Endothelial cell of umbilical vein (primary cell): ENCODE results near the gene AGPAT1. TPM values are rescaled to one million over a fixed set of nuclear protein-coding genes. Genes with fewer than 3 reads are reported as not detected.

Source experiments
- BruUV-seq: library from RNA; stranded (reverse); fragments of 400-500 nt; replicated peaks from 2 replicates; lab custom pipeline; 2021; lab: Mats Ljungman, UMichigan
- CTCF ChIA-PET: fragments of 300-600, 350-600 bp; sonication (Branson Sonifier 250); formaldehyde crosslinking; loops from one replicate; lab custom pipeline; 2021; ENCODE audit warnings: antibody characterized with exemption, inconsistent platforms; lab: Charles Lee
- POLR2A ChIA-PET: fragments of 300-600, 350-600 bp; sonication (Branson Sonifier 250); formaldehyde crosslinking; loops from one replicate; lab custom pipeline; 2021; ENCODE audit warnings: antibody characterized with exemption, inconsistent platforms; lab: Charles Lee
- DNase-seq: peaks from one replicate; pipeline ENCODE4 v3.0.0-alpha.2; 2011; ENCODE audit warnings: low read depth, low spot score
- FAIRE-seq: peaks from 2 replicates; lab custom pipeline; 2011; peaks lifted over from hg19 to GRCh38; lab: Jason Lieb, UNC
- H2AFZ ChIP-seq: 2 replicates; pipeline ENCODE4 v1.6.0; 2012; ENCODE audit warnings: low read depth, low read length, control low read depth, inconsistent platforms
- H3K27ac ChIP-seq: 2 replicates; pipeline ENCODE4 v1.5.1; 2011; ENCODE audit warnings: low read depth, mild to moderate bottlenecking, control low read depth, low read length, moderate library complexity; ENCODE audit not compliant: insufficient read depth
- H3K27me3 ChIP-seq, 2 experiments: 2 replicates each; pipeline versions ENCODE4 v1.6.0 to v1.6.1; 2011; ENCODE audit warnings: low read length in 2 of 2, mixed read lengths in 1 of 2; ENCODE audit not compliant: control insufficient read depth in 2 of 2, insufficient read depth in 2 of 2
- H3K36me3 ChIP-seq, 2 experiments: 2 replicates in 1 of 2; 3 replicates in 1 of 2; pipeline ENCODE4 v1.5.1; 2011; ENCODE audit warnings: low read length in 2 of 2, mild to moderate bottlenecking in 1 of 2, moderate library complexity in 1 of 2; ENCODE audit not compliant: control insufficient read depth in 2 of 2, insufficient read depth in 2 of 2; ENCODE audit errors: extremely low read depth in 1 of 2
- H3K4me1 ChIP-seq: 3 replicates; pipeline ENCODE4 v1.5.1; 2011; ENCODE audit warnings: mild to moderate bottlenecking, low read length; ENCODE audit not compliant: control insufficient read depth, insufficient read depth; ENCODE audit errors: extremely low read depth
- H3K4me2 ChIP-seq: 2 replicates; pipeline ENCODE4 v1.6.1; 2011; ENCODE audit warnings: low read length, control low read depth, mixed read lengths; ENCODE audit not compliant: insufficient read depth
- H3K4me3 ChIP-seq, 3 experiments: fragments of 200-600 bp in 1 of 3; sonication (generic), shearing (Covaris generic) in 1 of 3; replicated peaks in 1 of 3; 2 replicates each; pipeline ENCODE4 v1.5.1; 2011 to 2016; ENCODE audit warnings: control low read depth in 3 of 3, low read length in 3 of 3, mild to moderate bottlenecking in 2 of 3, inconsistent platforms in 1 of 3, low read depth in 1 of 3, moderate library complexity in 1 of 3; ENCODE audit not compliant: insufficient read depth in 1 of 3
- H3K79me2 ChIP-seq: 2 replicates; pipeline ENCODE4 v1.6.0; 2012; ENCODE audit warnings: low read length, inconsistent platforms; ENCODE audit not compliant: control insufficient read depth, insufficient read depth
- H3K9ac ChIP-seq: replicated peaks from 2 replicates; pipeline ENCODE3; 2011; ENCODE audit warnings: low read length, control low read depth; ENCODE audit not compliant: insufficient read depth; ENCODE audit errors: extremely low read depth
- H3K9me1 ChIP-seq: replicated peaks from 3 replicates; pipeline ENCODE4 v1.6.0; 2011; ENCODE audit warnings: mild to moderate bottlenecking, low read length; ENCODE audit not compliant: control insufficient read depth, insufficient read depth; ENCODE audit errors: extremely low read depth
- H3K9me3 ChIP-seq: replicated peaks from 2 replicates; pipeline ENCODE4 v1.5.1; 2012; ENCODE audit warnings: low read length, inconsistent platforms; ENCODE audit not compliant: control insufficient read depth, insufficient read depth
- H4K20me1 ChIP-seq: replicated peaks from 2 replicates; pipeline ENCODE3; 2011; ENCODE audit warnings: mild to moderate bottlenecking, low read length; ENCODE audit not compliant: control insufficient read depth, insufficient read depth; ENCODE audit errors: extremely low read depth
- CTCF ChIP-seq, 2 donors: IDR thresholded peaks; 1 replicate in 1 of 2; 2 replicates in 1 of 2; pipeline ENCODE4 v1.5.1; 2011; ENCODE audit warnings: low read length in 2 of 2, mild to moderate bottlenecking in 2 of 2, moderate library complexity in 2 of 2, control low read depth in 1 of 2, inconsistent platforms in 1 of 2, low read depth in 1 of 2; ENCODE audit not compliant: insufficient read depth in 1 of 2; ENCODE audit errors: extremely low read depth in 1 of 2
- EZH2 ChIP-seq: IDR thresholded peaks from 2 replicates; pipeline ENCODE4 v1.6.1; 2012; ENCODE audit warnings: borderline replicate concordance, low read depth, mild to moderate bottlenecking, moderate library complexity, low read length, inconsistent platforms; ENCODE audit not compliant: severe bottlenecking
- FOS ChIP-seq: IDR thresholded peaks from 2 replicates; pipeline ENCODE4 v1.6.1; 2011; ENCODE audit warnings: mild to moderate bottlenecking, low read length, moderate library complexity, borderline replicate concordance; ENCODE audit not compliant: insufficient read depth
- GATA2 ChIP-seq: IDR thresholded peaks from 2 replicates; pipeline ENCODE4 v1.7.0; 2011; ENCODE audit warnings: low read depth, mild to moderate bottlenecking, moderate library complexity, mixed read lengths, low read length; ENCODE audit not compliant: insufficient read length, insufficient read depth
- JUN ChIP-seq: IDR thresholded peaks from 2 replicates; pipeline ENCODE4 v1.6.1; 2011; ENCODE audit warnings: borderline replicate concordance, low read depth; ENCODE audit not compliant: insufficient read length, insufficient read depth
- MYC ChIP-seq: IDR thresholded peaks from one replicate; pipeline ENCODE4 v1.6.1; 2011; ENCODE audit warnings: mild to moderate bottlenecking, low read depth, low read length
- POLR2A ChIP-seq: IDR thresholded peaks from 2 replicates; pipeline ENCODE4 v1.6.1; 2012; ENCODE audit warnings: low read depth, mild to moderate bottlenecking, control low read depth, low read length
- POLR2AphosphoS5 ChIP-seq: IDR thresholded peaks from 2 replicates; pipeline ENCODE4 v1.6.1; 2012; ENCODE audit warnings: low read depth, mild to moderate bottlenecking, control low read depth, low read length, moderate library complexity; ENCODE audit not compliant: insufficient read depth
- dilution Hi-C: fragments of 300-500 bp; cut with MboI; formaldehyde crosslinking; loops from one replicate; pipeline ENCODE4 v1.15.0; 2019; ENCODE audit warnings: low sequenced_read_pairs; ENCODE audit not compliant: extremely low pct_ligation_motif_present
- intact Hi-C: fragments of 100-400 bp; cut with micrococcal nuclease; formaldehyde crosslinking; loops from one replicate; pipeline ENCODE4 v1.10.0; 2022
- polyA plus RNA-seq, 4 experiments: library from polyadenylated mRNA; depleted of rRNA in 3 of 4; stranded (reverse) in 3 of 4; unstranded in 1 of 4; fragments of >200 nt; gene quantifications; 2 replicates each; pipeline versions ENCODE4 v1.2.1 to v1.2.3, GENCODE V29; 2011 to 2012; ENCODE audit warnings: missing spikeins in 1 of 4
- total RNA-seq: library from RNA; stranded (reverse); gene quantifications from 2 replicates; pipeline ENCODE4 v1.2.3, GENCODE V29; 2021
- TF ChIP-seq, protein P1 (sequence below): IDR thresholded peaks from 2 replicates; pipeline ENCODE4 v1.6.1; 2011; ENCODE audit not compliant: insufficient read depth, insufficient read length

The AGPAT1 gene
- total and polyA plus RNA-seq, 2 donors (not counting 3 experiments of a cell fraction or from before 2014, with no cell fraction given) = 38.4 to 132 TPM

- dilution Hi-C loops = no loop called here
- H3K79me2 ChIP-seq = peaks cover 2% of the 10 kb centered on the region
Observed at GRCh38 chr6:32224696-32225095, 48.8 kb upstream of the AGPAT1 start.

More at GRCh38 chr6:32224696-32225095, 48.8 kb upstream of the AGPAT1 start:
- Histone ChIP-seq H3K27me3 (no peaks in the 10 kb centered on the region), H3K27ac (no peak overlapping the region), H3K4me1 (peaks cover 25% of the 10 kb centered on the region), H3K9me3 (no peaks in the 10 kb centered on the region), H3K36me3 (peaks cover 3 to 5% of the 10 kb centered on the region in 2 experiments), H3K4me3 (no peak overlapping the region), H3K4me2 (no peak overlapping the region), H3K9me1 (no peaks in the 10 kb centered on the region), H3K9ac (no peak overlapping the region), H4K20me1 (no peaks in the 10 kb centered on the region), H2AFZ (peak overlapping the region; percentile 58)
- POLR2A ChIA-PET = no interaction called here
- intact Hi-C loops = no loop called here
- FAIRE-seq (no peak), DNase-seq (no peak)
- BruUV-seq = no TSS peak
- CTCF ChIA-PET = no interaction called here
- TF ChIP-seq POLR2AphosphoS5 = no peak
- no peak for TF ChIP-seq MYC
- no peak for TF ChIP-seq EZH2
- no peak for TF ChIP-seq POLR2A
- no peak for TF ChIP-seq JUN
- no peak for TF ChIP-seq FOS
- TF ChIP-seq GATA2 = no peak
- TF ChIP-seq, protein P1, sequence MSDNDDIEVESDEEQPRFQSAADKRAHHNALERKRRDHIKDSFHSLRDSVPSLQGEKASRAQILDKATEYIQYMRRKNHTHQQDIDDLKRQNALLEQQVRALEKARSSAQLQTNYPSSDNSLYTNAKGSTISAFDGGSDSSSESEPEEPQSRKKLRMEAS = no peak
- TF ChIP-seq CTCF (IDR thresholded peaks at IDR 0.05; ENCODE audit: extremely low read depth in 1 of 2, insufficient read depth in 1 of 2, low read depth in 1 of 2, low read length in 2 of 2) = no peak
